GM12878 (cell line): ENCODE data around the gene HIGD1C. TPM values are rescaled to one million over a fixed set of nuclear protein-coding genes. Genes with fewer than 3 reads are reported as not detected.
A peak's percentile ranks its signal among the peaks of the same experiment; 100 is the strongest.

Experiments used
- ATAC-seq: fragments of 200-7000 bp; cut with Tn5 transposase; 3 replicates; pipeline ENCODE4 v1.9.1; 2020; ENCODE audit warnings: mild to moderate bottlenecking, moderate library complexity
- BruUV-seq: library from RNA; stranded (reverse); fragments of 400-500 nt; replicated peaks from 2 replicates; lab custom pipeline; 2021; lab: Mats Ljungman, UMichigan
- CTCF ChIA-PET: fragments of 300-600 bp; sonication (Branson Sonifier 250); formaldehyde crosslinking; extraction: SDS; loops from one replicate; lab custom pipeline; 2021; ENCODE audit warnings: inconsistent platforms; lab: Yijun Ruan, JAX
- POLR2A ChIA-PET: fragments of 350-600 bp; formaldehyde crosslinking; extraction: SDS; loops from one replicate; lab custom pipeline; 2021; ENCODE audit warnings: inconsistent platforms; lab: Charles Lee
- RAD21 ChIA-PET: fragments of 300-600 bp; sonication (Branson Sonifier 250); formaldehyde crosslinking; loops from one replicate; lab custom pipeline; 2023; ENCODE audit warnings: antibody characterized with exemption; ENCODE audit not compliant: unreplicated experiment; lab: Charles Lee
- SMC1A ChIA-PET: fragments of 300-600 bp; sonication (Branson Sonifier 250); formaldehyde crosslinking; loops from one replicate; lab custom pipeline; 2023; ENCODE audit not compliant: unreplicated experiment, uncharacterized antibody; lab: Charles Lee
- DNase-seq: peaks from one replicate; pipeline ENCODE4 v3.0.0-alpha.2; 2011; ENCODE audit warnings: low read depth, low spot score
- FAIRE-seq: peaks from 3 replicates; lab custom pipeline; 2011; peaks lifted over from hg19 to GRCh38; lab: Jason Lieb, UNC
- H2AFZ ChIP-seq: 2 replicates; pipeline ENCODE4 v1.6.0; 2011; ENCODE audit warnings: low read depth, low read length, control low read depth; ENCODE audit not compliant: control insufficient read depth
- H3K27ac ChIP-seq: 2 replicates; pipeline ENCODE4 v1.5.1; 2011; ENCODE audit warnings: control low read depth; ENCODE audit not compliant: control insufficient read depth, insufficient read depth
- H3K27me3 ChIP-seq, 2 experiments: replicated peaks in 1 of 2; 2 replicates each; pipeline versions ENCODE4 v1.6.0 to v1.6.1; 2011; ENCODE audit warnings: low read length in 1 of 2; ENCODE audit not compliant: control insufficient read depth in 2 of 2, insufficient read depth in 2 of 2
- H3K36me3 ChIP-seq, 2 experiments: 2 replicates each; pipeline ENCODE4 v1.5.1; 2011; ENCODE audit warnings: low read length in 1 of 2; ENCODE audit not compliant: control insufficient read depth in 2 of 2, insufficient read depth in 2 of 2
- H3K4me1 ChIP-seq: 2 replicates; pipeline ENCODE4 v1.6.1; 2011; ENCODE audit warnings: mild to moderate bottlenecking, low read length, moderate library complexity, mixed read lengths; ENCODE audit not compliant: control insufficient read depth, insufficient read depth
- H3K4me2 ChIP-seq: 2 replicates; pipeline ENCODE4 v1.6.0; 2011; ENCODE audit warnings: control low read depth; ENCODE audit not compliant: control insufficient read depth, insufficient read depth
- H3K4me3 ChIP-seq: fragments of 200-600 bp; sonication (generic); 2 replicates; pipeline ENCODE4 v1.5.1; 2016
- H3K79me2 ChIP-seq: 2 replicates; pipeline ENCODE4 v1.6.0; 2011; ENCODE audit warnings: low read length; ENCODE audit not compliant: control insufficient read depth, insufficient read depth
- H3K9ac ChIP-seq: 2 replicates; pipeline ENCODE4 v1.8.0; 2011; ENCODE audit warnings: low read length, control low read depth, mixed read lengths; ENCODE audit not compliant: control insufficient read depth, insufficient read depth
- H3K9me3 ChIP-seq: replicated peaks from 3 replicates; pipeline ENCODE4 v1.5.1; 2011; ENCODE audit warnings: mild to moderate bottlenecking, low read length; ENCODE audit not compliant: control insufficient read depth, insufficient read depth
- H4K20me1 ChIP-seq: 2 replicates; pipeline ENCODE4 v1.6.0; 2011; ENCODE audit not compliant: control insufficient read depth, insufficient read depth
- CBFB ChIP-seq: IDR thresholded peaks from 2 replicates; pipeline ENCODE4 v1.6.1; 2016; ENCODE audit warnings: antibody characterized with exemption, low read depth
- CEBPB ChIP-seq, 2 experiments: fragments of 150-350 bp in 1 of 2; IDR thresholded peaks; 2 replicates each; pipeline ENCODE4 v1.6.1; 2012 to 2014; ENCODE audit warnings: low read depth in 2 of 2, low read length in 2 of 2, borderline replicate concordance in 1 of 2, inconsistent platforms in 1 of 2
- CHD4 ChIP-seq: fragments of 200-600 bp; sonication (generic); IDR thresholded peaks from 2 replicates; pipeline ENCODE4 v1.6.1; 2016; ENCODE audit warnings: mild to moderate bottlenecking
- MYB ChIP-seq: fragments of 150-350 bp; IDR thresholded peaks from 2 replicates; pipeline ENCODE4 v1.6.1; 2014; ENCODE audit warnings: mild to moderate bottlenecking, low read depth, low read length, borderline replicate concordance
- NFXL1 ChIP-seq: fragments of 450-650 bp; IDR thresholded peaks from 2 replicates; pipeline ENCODE4 v1.6.1; 2017; ENCODE audit warnings: antibody characterized with exemption, mild to moderate bottlenecking, borderline replicate concordance
- PBX3 ChIP-seq: IDR thresholded peaks from 2 replicates; pipeline ENCODE4 v1.6.1; 2011; ENCODE audit warnings: mild to moderate bottlenecking, low read depth, low read length, moderate library complexity; ENCODE audit not compliant: insufficient replicate concordance
- RAD51 ChIP-seq: fragments of 450-650 bp; IDR thresholded peaks from 2 replicates; pipeline ENCODE4 v1.6.1; 2016; ENCODE audit warnings: moderate library complexity, mild to moderate bottlenecking, inconsistent platforms
- SKIL ChIP-seq: fragments of 450-650 bp; IDR thresholded peaks from 2 replicates; pipeline ENCODE4 v1.6.1; 2017; ENCODE audit warnings: mild to moderate bottlenecking, low read depth, inconsistent platforms; ENCODE audit not compliant: poor library complexity, severe bottlenecking
- SPI1 ChIP-seq: IDR thresholded peaks from 2 replicates; pipeline ENCODE4 v1.6.1; 2011; ENCODE audit warnings: low read depth, mild to moderate bottlenecking, low read length, moderate library complexity, borderline replicate concordance; ENCODE audit not compliant: insufficient read depth
- ZBTB33 ChIP-seq: fragments of 450-650 bp; IDR thresholded peaks from 2 replicates; pipeline ENCODE4 v1.6.1; 2017; ENCODE audit warnings: mild to moderate bottlenecking
- WGBS: methylation state at CpG from one replicate; pipeline ENCODE4 v1.1.6; 2016; ENCODE audit warnings: low lambda C conversion rate; ENCODE audit not compliant: insufficient replicate concordance, insufficient coverage; ENCODE audit errors: missing lambda C conversion rate; 5-methylcytosine and 5-hydroxymethylcytosine counted together
- in situ Hi-C: fragments of 300-500 bp; cut with MboI; formaldehyde crosslinking; loops from 9 replicates; pipeline ENCODE4 v1.14.3; 2018; ENCODE audit warnings: mixed read lengths
- intact Hi-C: fragments of 100-400 bp; cut with micrococcal nuclease; formaldehyde crosslinking; loops from one replicate; pipeline ENCODE4 v1.14.2; 2022; ENCODE audit not compliant: unreplicated experiment
- polyA plus RNA-seq, 11 experiments: library from polyadenylated mRNA; depleted of rRNA in 4 of 11; unstranded in 6 of 11; stranded (reverse) in 5 of 11; fragments of >200 nt; fragmentation: Nextera tagmentation in 4 of 11; fragmentation: Illumina TruSeq in 1 of 11; extraction: Ambion mirVana in 4 of 11; extraction: Trizol in 1 of 11; gene quantifications; 1 replicate in 1 of 11; 2 replicates in 10 of 11; pipeline versions ENCODE4 v1.2.1 to v1.2.3, GENCODE V29; 2011 to 2016; ENCODE audit warnings: inconsistent platforms in 2 of 11, missing spikeins in 2 of 11, low read depth in 1 of 11
- total RNA-seq, 4 experiments: library from RNA; depleted of rRNA in 3 of 4; stranded (reverse); fragments of >200 nt in 3 of 4; fragmentation: Illumina TruSeq in 1 of 4; extraction: Trizol in 1 of 4; gene quantifications; 2 replicates each; pipeline versions ENCODE4 v1.2.1 to v1.2.3, GENCODE V29; 2013 to 2021

Gene HIGD1C
- total and polyA plus RNA-seq, 10 of the 15 experiments (the other 5 are each of a cell fraction or from before 2014, with no cell fraction given), result not detected

- H3K27ac ChIP-seq, result no peak overlapping the region; the same call in 1 of the 2 replicates
- H3K27me3 ChIP-seq, result no peaks in the 10 kb centered on the region
- H3K4me2 ChIP-seq, result no peak overlapping the region
- no peak for FAIRE-seq
- in situ Hi-C loops, result no loop called here
- BruUV-seq, result no TSS peak
- ChIA-PET CTCF (interaction anchor here (1.0 to 2.1 kb wide), 5 partner anchors 13 to 244 kb away, joined by 3 to 11 read pairs (median 5); no protein-coding TSS in a partner anchor), RAD21 (interaction anchor here (0.8 to 1.4 kb wide), 5 partner anchors 9 to 235 kb away, joined by 3 to 7 read pairs (median 3); no protein-coding TSS in a partner anchor), SMC1A (interaction anchor here (0.8 to 3.4 kb wide), 11 partner anchors 10 to 462 kb away, joined by 3 to 14 read pairs (median 4); no protein-coding TSS in a partner anchor), POLR2A (no interaction called here)
- no peaks in the 10 kb centered on the region; the same call in 1 of the 2 replicates for H3K4me1 ChIP-seq
- H3K9ac ChIP-seq, result no peak overlapping the region
- no peak for DNase-seq
- H2AFZ ChIP-seq, result peak overlapping the region; percentile 44
- H3K36me3 ChIP-seq, result peaks cover 2 to 8% of the 10 kb centered on the region in 2 experiments
- H3K79me2 ChIP-seq, result no peaks in the 10 kb centered on the region; the same call in 1 of the 2 replicates
- H4K20me1 ChIP-seq, result no peaks in the 10 kb centered on the region
- 71% methylated on average over 8 of the region's 8 CpGs for WGBS
- H3K9me3 ChIP-seq, result no peaks in the 10 kb centered on the region
- TF ChIP-seq SPI1 (peak; percentile 3; the same call in 1 of the 2 replicates), NFXL1 (no peak), RAD51 (peak; percentile 63)
- intact Hi-C loops, result no loop called here
- no peak overlapping the region for H3K4me3 ChIP-seq
- ATAC-seq, result peak; percentile 67
Observed at GRCh38 chr12:51009056-51009440, 56.7 kb downstream of the HIGD1C start.

GRCh38 chr12:51011955-51012354, 59.6 kb downstream of the HIGD1C start:
- FAIRE-seq (no peak), DNase-seq (no peak), ATAC-seq (no peak)
- Histone ChIP-seq H3K27me3 (no peaks in the 10 kb centered on the region), H3K27ac (no peak overlapping the region), H3K36me3 (peaks cover 0 to 2% of the 10 kb centered on the region in 2 experiments; a peak in 2 of 4 replicates), H3K9me3 (no peaks in the 10 kb centered on the region), H3K4me3 (no peak overlapping the region), H4K20me1 (no peaks in the 10 kb centered on the region), H2AFZ (no peak overlapping the region), H3K4me1 (no peaks in the 10 kb centered on the region; the same call in 1 of the 2 replicates), H3K9ac (no peak overlapping the region), H3K79me2 (no peaks in the 10 kb centered on the region; the same call in 1 of the 2 replicates), H3K4me2 (no peak overlapping the region)
- intact Hi-C loops, result no loop called here
- POLR2A ChIA-PET, result interaction anchor here (0.6 to 1.2 kb wide), 2 partner anchors 9 to 10 kb away, joined by 5 to 7 read pairs; no protein-coding TSS in a partner anchor
- RAD21 ChIA-PET, result no interaction called here
- 98% methylated on average over 4 of the region's 4 CpGs for WGBS
- BruUV-seq, result no TSS peak
- CTCF ChIA-PET, result interaction anchor here (0.7 kb wide), 1 partner anchor 241 kb away, joined by 3 read pairs; no protein-coding TSS in a partner anchor
- in situ Hi-C loops, result no loop called here
- SMC1A ChIA-PET, result interaction anchor here (2.8 kb wide), 1 partner anchor 10 kb away, joined by 13 read pairs; no protein-coding TSS in a partner anchor
- TF ChIP-seq CBFB, result no peak
- no peak for TF ChIP-seq MYB
- no peak for TF ChIP-seq PBX3
- no peak for TF ChIP-seq SKIL
- no peak for TF ChIP-seq CHD4
- no peak for TF ChIP-seq CEBPB (IDR thresholded peaks at IDR 0.05; ENCODE audit: borderline replicate concordance in 1 of 2, low read depth in 2 of 2, low read length in 2 of 2)
- no peak for TF ChIP-seq ZBTB33
